Nephron progenitor cell (in vitro differentiated cells): ENCODE data around the gene HHIPL1.
"Not testable (repeated sequence)": the region's sequence is repeated elsewhere in the genome, so short reads cannot be mapped to it uniquely, and the experiment has no call there.

Experiments used
- DNase-seq: peaks from one replicate; pipeline ENCODE4 v3.0.0; 2021
- H3K27ac Mint-ChIP-seq: 2 replicates; pipeline ENCODE4 v1.8.0; 2021; ENCODE audit warnings: mild to moderate bottlenecking, moderate library complexity, mixed read lengths
- H3K27me3 Mint-ChIP-seq: 2 replicates; pipeline ENCODE4 v1.8.0; 2021; ENCODE audit warnings: mild to moderate bottlenecking, low read depth, mixed read lengths; ENCODE audit not compliant: poor library complexity
- H3K36me3 Mint-ChIP-seq: 2 replicates; pipeline ENCODE4 v1.8.0; 2021; ENCODE audit warnings: low read depth, mixed read lengths
- H3K4me1 Mint-ChIP-seq: 2 replicates; pipeline ENCODE4 v1.8.0; 2021; ENCODE audit warnings: mixed read lengths
- H3K4me3 Mint-ChIP-seq: 2 replicates; pipeline ENCODE4 v1.8.0; 2021; ENCODE audit warnings: mild to moderate bottlenecking, moderate library complexity, mixed read lengths
- H3K9me3 Mint-ChIP-seq: 2 replicates; pipeline ENCODE4 v1.8.0; 2021; ENCODE audit warnings: mild to moderate bottlenecking, moderate library complexity, mixed read lengths
- CTCF ChIP-seq: fragments of 200-600 bp; sonication (generic); IDR thresholded peaks from 2 replicates; pipeline ENCODE4 v1.5.0; 2021; ENCODE audit warnings: antibody characterized with exemption

The HHIPL1 gene

DNA sequence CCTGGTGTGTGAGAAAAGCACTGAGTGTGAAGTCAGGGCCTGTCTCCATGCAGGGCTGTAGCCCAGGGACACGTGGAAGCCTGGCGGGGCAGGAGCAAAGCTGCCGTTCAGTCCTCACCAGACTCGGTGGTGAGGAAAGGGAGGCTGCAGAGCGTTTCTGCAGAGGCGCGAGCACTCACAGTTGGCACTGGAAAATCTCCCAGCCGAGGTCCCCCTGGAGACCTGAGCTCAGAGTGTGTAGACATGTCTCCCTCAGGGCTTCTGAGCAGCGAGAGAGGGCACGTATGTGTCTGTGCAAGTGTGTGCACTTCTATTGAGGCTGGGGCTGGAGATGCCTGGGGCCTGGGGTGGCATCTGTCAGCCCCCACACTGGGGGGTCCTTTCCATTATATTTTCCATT is 11.0 kb upstream of the HHIPL1 start:
- H3K27me3 Mint-ChIP-seq = peaks cover 17% of the 10 kb centered on the region
- H3K9me3 Mint-ChIP-seq = no peaks in the 10 kb centered on the region
- no peak overlapping the region for H3K27ac Mint-ChIP-seq
- no peak for TF ChIP-seq CTCF
- no peak for DNase-seq
- H3K36me3 Mint-ChIP-seq = no peaks in the 10 kb centered on the region
- H3K4me3 Mint-ChIP-seq = no peak overlapping the region
- H3K4me1 Mint-ChIP-seq = peaks cover 18% of the 10 kb centered on the region

DNA sequence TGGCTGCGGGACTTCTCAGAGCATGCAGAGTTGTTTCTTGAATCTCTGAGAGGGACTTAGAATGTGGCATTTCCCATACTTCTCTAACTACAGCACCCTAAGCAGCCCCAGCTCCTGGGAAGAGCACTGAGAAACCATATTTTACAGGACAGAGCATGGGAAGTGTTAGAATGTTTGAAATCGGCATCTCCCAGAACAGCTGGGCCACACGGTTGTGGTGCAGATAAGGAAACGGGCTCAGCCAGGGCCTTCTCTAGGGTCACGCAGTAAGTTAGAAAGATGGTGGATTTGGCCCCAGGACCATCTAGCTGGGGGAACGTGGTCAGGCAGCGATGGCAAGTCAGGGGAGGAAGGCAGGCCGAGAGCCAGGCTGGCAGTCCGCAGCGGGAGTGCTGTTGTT is 10.5 kb upstream of the HHIPL1 start:
- TF ChIP-seq CTCF = no peak
- Mint-ChIP-seq H3K4me3 (no peak overlapping the region), H3K36me3 (no peaks in the 10 kb centered on the region), H3K27me3 (peaks cover 15% of the 10 kb centered on the region), H3K27ac (no peak overlapping the region), H3K9me3 (no peaks in the 10 kb centered on the region), H3K4me1 (peaks cover 16% of the 10 kb centered on the region)
- no peak for DNase-seq

DNA sequence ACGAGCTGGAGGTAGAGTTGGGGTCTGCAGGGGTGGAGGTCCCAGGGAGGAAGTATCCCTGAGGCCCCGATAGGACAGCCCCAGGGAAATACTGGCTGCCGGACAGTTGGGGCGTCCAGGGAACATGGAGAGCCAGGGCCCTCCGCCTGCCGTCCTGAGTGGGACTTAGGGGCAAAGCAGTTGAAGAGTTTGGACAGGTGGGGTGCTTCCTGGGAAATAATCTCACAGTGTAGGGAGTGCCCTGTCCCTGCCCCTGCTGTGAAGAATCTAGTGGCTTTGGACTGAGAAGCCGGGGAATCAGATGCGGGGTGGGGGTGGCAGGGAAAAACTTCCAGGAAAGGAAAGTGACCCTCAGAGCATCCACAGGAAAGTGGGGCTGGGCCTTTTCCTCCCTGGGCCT is 9.8 kb upstream of the HHIPL1 start:
- peaks cover 15% of the 10 kb centered on the region for H3K27me3 Mint-ChIP-seq
- peaks cover 16% of the 10 kb centered on the region for H3K4me1 Mint-ChIP-seq
- H3K36me3 Mint-ChIP-seq = no peaks in the 10 kb centered on the region
- no peak for TF ChIP-seq CTCF
- no peak overlapping the region for H3K27ac Mint-ChIP-seq
- DNase-seq = no peak
- no peaks in the 10 kb centered on the region for H3K9me3 Mint-ChIP-seq
- H3K4me3 Mint-ChIP-seq = no peak overlapping the region

DNA sequence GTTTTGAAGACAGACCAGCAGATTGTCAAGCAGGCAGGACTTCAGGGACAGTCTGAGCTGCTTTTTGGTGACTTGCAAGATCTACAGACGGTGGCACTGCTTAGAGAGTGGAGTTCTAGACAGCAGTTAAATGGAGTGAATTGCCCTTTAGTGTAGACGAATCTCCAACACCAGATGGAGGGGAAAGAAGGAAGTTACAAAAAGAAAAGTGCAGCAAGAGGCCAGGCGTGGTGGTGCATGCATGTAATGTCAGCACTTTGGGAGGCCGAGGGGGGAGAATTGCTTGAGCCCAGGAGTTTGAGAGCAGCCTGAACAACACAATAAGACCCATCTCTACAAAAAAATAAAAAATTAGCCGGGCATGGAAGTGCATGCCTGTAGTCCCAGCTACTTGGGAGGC is 8.4 kb upstream of the HHIPL1 start:
- peaks cover 18% of the 10 kb centered on the region for H3K27me3 Mint-ChIP-seq
- H3K4me3 Mint-ChIP-seq = no peak overlapping the region
- peaks cover 16% of the 10 kb centered on the region for H3K4me1 Mint-ChIP-seq
- DNase-seq = no peak
- no peak for TF ChIP-seq CTCF
- no peaks in the 10 kb centered on the region for H3K36me3 Mint-ChIP-seq
- H3K9me3 Mint-ChIP-seq = no peaks in the 10 kb centered on the region
- peak overlapping the region; percentile 22 for H3K27ac Mint-ChIP-seq

GRCh38 chr14:99637624-99638023 is 7.3 kb upstream of the HHIPL1 start:
- Mint-ChIP-seq H3K4me3 (no peak overlapping the region), H3K9me3 (no peaks in the 10 kb centered on the region), H3K4me1 (peaks cover 16% of the 10 kb centered on the region), H3K27ac (no peak overlapping the region), H3K36me3 (no peaks in the 10 kb centered on the region), H3K27me3 (peaks cover 20% of the 10 kb centered on the region)
- no peak for TF ChIP-seq CTCF
- DNase-seq = no peak

GRCh38 chr14:99642771-99643170 is 2.2 kb upstream of the HHIPL1 start:
- H3K27ac Mint-ChIP-seq, DNase-seq, H3K9me3 Mint-ChIP-seq, H3K4me3 Mint-ChIP-seq, H3K36me3 Mint-ChIP-seq: not testable (repeated sequence)
- peaks cover 17% of the 10 kb centered on the region for H3K4me1 Mint-ChIP-seq
- H3K27me3 Mint-ChIP-seq = peaks cover 34% of the 10 kb centered on the region
